Mucosa of stomach (tissue), 1 donor: ENCODE data around the gene NADSYN1.
"Not testable (repeated sequence)": the region's sequence is repeated elsewhere in the genome, so short reads cannot be mapped to it uniquely, and the experiment has no call there.

Experiments
- H3K27me3 ChIP-seq: one replicate; pipeline ENCODE4 v1.7.0; 2013; ENCODE audit warnings: mild to moderate bottlenecking, low read length; ENCODE audit not compliant: control insufficient read depth, insufficient read depth
- H3K36me3 ChIP-seq: one replicate; pipeline ENCODE4 v1.7.0; 2013; ENCODE audit warnings: low read length; ENCODE audit not compliant: control insufficient read depth, insufficient read depth
- H3K4me1 ChIP-seq: one replicate; pipeline ENCODE4 v1.7.0; 2013; ENCODE audit warnings: mild to moderate bottlenecking, low read length; ENCODE audit not compliant: control insufficient read depth, insufficient read depth
- H3K4me3 ChIP-seq: one replicate; pipeline ENCODE4 v1.7.0; 2013; ENCODE audit warnings: low read length
- H3K9ac ChIP-seq: one replicate; pipeline ENCODE4 v1.7.0; 2013; ENCODE audit warnings: mild to moderate bottlenecking, low read length, moderate library complexity
- H3K9me3 ChIP-seq: one replicate; pipeline ENCODE4 v1.7.0; 2013; ENCODE audit warnings: mild to moderate bottlenecking, low read length, moderate library complexity; ENCODE audit not compliant: control insufficient read depth
- donor health status: Pancreatic carcinoma.

NADSYN1 gene

GRCh38 chr11:71504531-71504930 is 51.5 kb downstream of the NADSYN1 start:
- Histone ChIP-seq H3K36me3 (peaks cover 9% of the 10 kb centered on the region), H3K9me3 (no peaks in the 10 kb centered on the region), H3K9ac (no peak overlapping the region), H3K4me3 (no peak overlapping the region), H3K27me3 (no peaks in the 10 kb centered on the region), H3K4me1 (peaks cover 5% of the 10 kb centered on the region)

DNA sequence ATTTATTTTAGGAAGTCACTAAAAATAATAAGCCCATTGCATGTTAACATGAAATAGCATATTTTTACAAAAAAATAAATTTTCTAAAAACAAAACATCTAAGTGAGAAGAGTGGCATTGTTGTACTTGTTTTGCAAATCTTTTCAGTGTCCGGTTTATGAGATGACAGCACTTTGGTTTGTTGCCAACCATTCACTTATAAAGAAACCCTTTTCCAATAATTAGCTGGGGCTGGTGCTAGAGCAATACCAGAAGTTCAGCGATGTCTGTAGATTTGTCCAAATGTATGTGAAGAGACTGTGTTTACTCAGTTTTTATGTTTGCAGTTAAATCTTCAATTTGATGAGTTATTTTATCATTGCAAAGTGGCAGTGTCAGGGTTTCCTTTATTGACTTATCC is 52.0 kb downstream of the NADSYN1 start:
- Histone ChIP-seq H3K4me1 (peaks cover 5% of the 10 kb centered on the region), H3K4me3 (no peak overlapping the region), H3K36me3 (peaks cover 9% of the 10 kb centered on the region), H3K9me3 (no peaks in the 10 kb centered on the region), H3K9ac (no peak overlapping the region), H3K27me3 (no peaks in the 10 kb centered on the region)

- Histone ChIP-seq H3K4me3 (no peak overlapping the region), H3K4me1 (no peaks in the 10 kb centered on the region), H3K9ac (no peak overlapping the region), H3K9me3 (no peaks in the 10 kb centered on the region), H3K36me3 (peaks cover 1% of the 10 kb centered on the region), H3K27me3 (no peaks in the 10 kb centered on the region)
Observed at GRCh38 chr11:71505781-71506180, 52.8 kb downstream of the NADSYN1 start.

DNA sequence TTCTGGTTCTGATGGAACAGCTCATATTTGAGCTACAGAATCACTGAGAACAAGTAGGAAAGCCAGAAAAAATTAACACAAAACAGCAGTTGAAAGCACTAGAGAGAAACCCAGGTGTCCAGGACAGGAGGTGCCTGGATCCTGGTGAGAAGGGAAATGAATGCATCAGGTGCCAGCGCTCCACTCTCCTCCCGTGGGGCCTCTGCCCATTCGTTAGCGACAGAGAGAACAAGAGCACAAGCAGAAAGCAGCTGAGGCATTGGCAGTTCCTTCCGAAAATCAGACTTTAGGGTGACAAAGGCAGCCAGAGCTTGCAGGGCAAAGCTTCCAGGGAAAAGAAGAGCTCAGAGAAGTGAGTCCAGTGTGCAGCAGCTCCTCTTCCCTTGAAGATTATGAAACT is 54.1 kb downstream of the NADSYN1 start:
- Histone ChIP-seq H3K4me3 (no peak overlapping the region), H3K27me3 (no peaks in the 10 kb centered on the region), H3K9ac (no peak overlapping the region), H3K36me3 (no peaks in the 10 kb centered on the region), H3K4me1 (no peaks in the 10 kb centered on the region), H3K9me3 (no peaks in the 10 kb centered on the region)

GRCh38 chr11:71518506-71519471 is 65.8 kb downstream of the NADSYN1 start:
- no peak overlapping the region for H3K4me3 ChIP-seq
- H3K9me3 ChIP-seq: no peaks in the 10 kb centered on the region
- H3K4me1 ChIP-seq: no peaks in the 10 kb centered on the region
- no peaks in the 10 kb centered on the region for H3K36me3 ChIP-seq
- H3K27me3 ChIP-seq: no peaks in the 10 kb centered on the region
- H3K9ac ChIP-seq: no peak overlapping the region

DNA sequence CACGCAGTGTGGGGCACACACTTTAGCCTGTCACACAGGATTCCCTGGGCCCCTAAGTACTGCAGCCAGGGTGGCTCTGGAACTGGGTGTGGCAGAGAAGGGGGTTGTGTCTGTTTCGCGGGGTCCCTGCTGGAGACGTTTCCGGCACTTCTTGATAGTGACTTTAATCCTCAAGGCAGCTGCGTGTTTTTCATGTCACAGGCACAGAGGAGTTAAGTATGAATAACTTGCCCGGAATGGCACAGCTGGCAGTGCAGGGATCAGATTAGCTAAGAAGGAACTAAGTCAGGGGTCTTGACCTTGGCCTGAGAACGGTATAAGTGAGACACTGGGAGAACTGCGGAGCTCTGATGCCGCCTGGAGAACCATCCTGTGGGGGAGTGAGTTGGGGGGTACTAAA is 66.5 kb downstream of the NADSYN1 start:
- Histone ChIP-seq H3K27me3 (no peaks in the 10 kb centered on the region), H3K9ac (no peak overlapping the region), H3K9me3 (no peaks in the 10 kb centered on the region), H3K4me3 (no peak overlapping the region), H3K4me1 (no peaks in the 10 kb centered on the region), H3K36me3 (no peaks in the 10 kb centered on the region)

DNA sequence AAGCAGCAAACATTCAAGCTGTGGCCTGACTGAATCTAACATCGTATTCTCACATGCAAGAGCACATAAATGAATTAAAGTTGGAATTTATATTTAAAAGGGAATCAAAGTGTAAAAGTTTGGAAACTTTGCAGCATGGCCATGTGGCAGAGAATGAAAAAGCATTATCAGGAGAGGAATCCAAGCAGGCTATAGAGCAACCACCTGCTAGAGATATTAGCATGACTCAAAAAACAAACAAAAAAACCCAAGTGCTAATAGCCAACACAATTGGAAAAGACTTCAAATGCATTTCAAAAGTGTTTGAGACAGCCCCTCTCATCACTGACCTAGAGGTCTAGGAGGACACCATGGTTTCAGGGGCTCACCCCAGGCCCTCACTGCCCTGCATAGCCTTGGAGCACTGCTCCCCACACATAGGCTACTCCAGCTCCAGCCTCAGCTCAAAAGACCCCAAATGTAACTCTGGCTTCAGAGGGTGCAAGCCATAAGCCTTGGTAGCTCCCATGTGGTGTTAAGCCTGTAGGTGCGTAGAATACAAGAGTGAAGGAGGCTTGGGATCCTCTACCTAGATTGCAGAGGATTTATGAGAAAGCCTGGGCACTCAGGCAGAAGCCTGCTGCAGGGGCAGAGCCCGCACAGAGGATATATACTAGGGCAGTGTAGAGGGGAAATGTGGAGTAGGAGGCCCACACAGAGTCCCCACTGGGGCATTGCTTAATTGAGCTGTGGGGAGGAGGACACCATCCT is 72.4 kb downstream of the NADSYN1 start:
- H3K9ac ChIP-seq: no peak overlapping the region
- peaks cover 8% of the 10 kb centered on the region for H3K4me1 ChIP-seq

GRCh38 chr11:71525938-71526495 is 73.0 kb downstream of the NADSYN1 start:
- Histone ChIP-seq H3K9ac (no peak overlapping the region), H3K27me3 (no peaks in the 10 kb centered on the region), H3K4me1 (peaks cover 8% of the 10 kb centered on the region), H3K36me3 (no peaks in the 10 kb centered on the region), H3K4me3 (no peak overlapping the region), H3K9me3 (no peaks in the 10 kb centered on the region)

More for the DNA sequence above, 72.4 kb downstream of the NADSYN1 start:
- Histone ChIP-seq H3K36me3 (no peaks in the 10 kb centered on the region), H3K4me3 (no peak overlapping the region), H3K27me3 (no peaks in the 10 kb centered on the region), H3K9me3 (no peaks in the 10 kb centered on the region)

DNA sequence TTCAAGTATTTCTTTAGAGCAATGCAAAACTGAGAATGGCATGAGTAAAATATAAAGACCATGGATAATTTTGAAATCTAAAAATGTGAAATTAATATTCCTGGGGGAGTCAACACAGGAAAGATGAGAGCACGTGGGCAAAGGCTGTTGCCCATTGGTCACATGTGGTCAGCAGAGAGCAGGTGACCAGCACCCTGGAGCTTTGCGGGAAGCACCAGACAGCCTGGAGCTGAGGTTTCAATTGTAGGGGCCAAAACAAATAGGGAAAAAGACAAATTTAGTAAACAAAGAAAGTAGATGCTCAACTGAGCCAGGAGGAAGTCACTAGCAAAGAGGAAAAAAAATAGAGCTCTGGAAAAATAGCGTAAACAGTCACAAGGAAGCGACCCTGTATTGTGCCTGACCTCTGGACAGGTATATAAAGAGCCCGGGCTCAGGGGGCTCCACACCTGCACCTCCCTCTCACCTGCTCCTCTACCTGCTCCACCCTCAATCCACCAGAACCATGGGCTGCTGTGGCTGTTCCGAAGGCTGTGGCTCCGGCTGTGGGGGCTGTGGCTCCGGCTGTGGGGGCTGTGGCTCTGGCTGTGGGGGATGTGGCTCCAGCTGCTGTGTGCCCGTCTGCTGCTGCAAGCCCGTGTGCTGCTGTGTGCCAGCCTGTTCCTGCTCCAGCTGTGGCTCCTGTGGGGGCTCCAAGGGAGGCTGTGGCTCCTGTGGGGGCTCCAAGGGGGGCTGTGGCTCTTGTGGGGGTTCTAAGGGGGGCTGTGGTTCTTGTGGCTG is 74.0 kb downstream of the NADSYN1 start, which contains the start of gene KRTAP5-7:
Gene KRTAP5-7, plus strand, starts transcription at position 472 of the 780 bp plus-strand sequence. Its CDS starts 34 bp downstream, at position 506.
- H3K27me3 ChIP-seq, H3K9ac ChIP-seq, H3K4me1 ChIP-seq, H3K36me3 ChIP-seq, H3K4me3 ChIP-seq, H3K9me3 ChIP-seq: not testable (repeated sequence)

GRCh38 chr11:71527576-71528210 is 74.7 kb downstream of the NADSYN1 start:
- Histone ChIP-seq H3K4me3 (no peak overlapping the region), H3K9me3 (no peaks in the 10 kb centered on the region), H3K9ac (no peak overlapping the region), H3K27me3 (no peaks in the 10 kb centered on the region), H3K36me3 (no peaks in the 10 kb centered on the region), H3K4me1 (peaks cover 8% of the 10 kb centered on the region)

- Histone ChIP-seq H3K36me3 (no peaks in the 10 kb centered on the region), H3K9me3 (no peaks in the 10 kb centered on the region), H3K27me3 (no peaks in the 10 kb centered on the region), H3K9ac (no peak overlapping the region), H3K4me3 (no peak overlapping the region), H3K4me1 (peaks cover 5% of the 10 kb centered on the region)
Observed at GRCh38 chr11:71530602-71531001, 77.6 kb downstream of the NADSYN1 start.
